Body of pancreas (tissue), 4 donors: Measurements from ENCODE around the gene TTC27.

Experiments used
- CTCF ChIP-seq, 7 experiments: fragments of 450-650 bp in 4 of 7; fragments of 200-600 bp in 3 of 7; sonication (generic) in 3 of 7; IDR thresholded peaks; one replicate each; pipeline ENCODE4 v1.5.1; 2016 to 2019; ENCODE audit warnings: antibody characterized with exemption in 7 of 7
- POLR2A ChIP-seq, 3 donors: fragments of 450-650 bp; IDR thresholded peaks; one replicate each; pipeline ENCODE4 v1.6.1; 2016; ENCODE audit warnings: antibody characterized with exemption in 3 of 3, mild to moderate bottlenecking in 2 of 3

GRCh38 chr2:32714521-32714920 is 86.7 kb downstream of the TTC27 start:
- no peak for TF ChIP-seq CTCF (IDR thresholded peaks at IDR 0.05)
- TF ChIP-seq POLR2A (IDR thresholded peaks at IDR 0.05): no peak
